SK-N-SH (cell line): Measurements from ENCODE around the gene TTC32. TPM values are rescaled to one million over a fixed set of nuclear protein-coding genes. Genes with fewer than 3 reads are reported as not detected.

ENCODE experiments used
- CTCF ChIA-PET: fragments of 300-600, 350-600 bp; formaldehyde crosslinking; extraction: SDS; loops from one replicate; lab custom pipeline; 2021; lab: Yijun Ruan, JAX
- POLR2A ChIA-PET: fragments of 350-600 bp; sonication (Branson Sonifier 250); formaldehyde crosslinking; extraction: SDS; loops from one replicate; lab custom pipeline; 2020; ENCODE audit warnings: antibody characterized with exemption, inconsistent platforms; lab: Yijun Ruan, JAX
- DNase-seq: peaks from one replicate; pipeline ENCODE4 v3.0.0; 2012
- H2AFZ ChIP-seq: fragments of 200-600 bp; sonication (generic); 2 replicates; pipeline ENCODE4 v1.8.1; 2016; ENCODE audit warnings: antibody characterized with exemption, mild to moderate bottlenecking, low read depth
- H3F3A ChIP-seq: fragments of 200-600 bp; sonication (generic); replicated peaks from 2 replicates; pipeline ENCODE3; 2016; ENCODE audit warnings: antibody characterized with exemption, mild to moderate bottlenecking; ENCODE audit not compliant: insufficient read depth
- H3K27ac ChIP-seq, 2 experiments: fragments of 200-500 bp in 1 of 2; fragments of 200-600 bp in 1 of 2; sonication (Bioruptor generic) in 1 of 2; sonication (generic), shearing (Covaris generic) in 1 of 2; 2 replicates each; pipeline versions ENCODE4 v1.5.1 to v1.6.1; 2014 to 2016; ENCODE audit warnings: low read depth in 2 of 2, inconsistent platforms in 1 of 2, low read length in 1 of 2, mild to moderate bottlenecking in 1 of 2, mixed read lengths in 1 of 2
- H3K27me3 ChIP-seq: fragments of 200-600 bp; sonication (generic), shearing (Covaris generic); 2 replicates; pipeline ENCODE4 v1.6.1; 2016; ENCODE audit warnings: mixed run types; ENCODE audit not compliant: insufficient read depth
- H3K36me3 ChIP-seq, 2 experiments: fragments of 200-500 bp in 1 of 2; fragments of 200-600 bp in 1 of 2; sonication (Bioruptor generic) in 1 of 2; sonication (generic) in 1 of 2; replicated peaks in 1 of 2; 2 replicates each; pipeline versions ENCODE3 to v1.5.1; 2014 to 2016; ENCODE audit warnings: low read length in 1 of 2, mild to moderate bottlenecking in 1 of 2; ENCODE audit not compliant: insufficient read depth in 2 of 2, control insufficient read depth in 1 of 2
- H3K4me1 ChIP-seq, 2 experiments: fragments of 200-500 bp in 1 of 2; fragments of 200-600 bp in 1 of 2; sonication (Bioruptor generic) in 1 of 2; sonication (generic), shearing (Covaris generic) in 1 of 2; 2 replicates each; pipeline versions ENCODE4 v1.5.1 to v1.6.1; 2014 to 2016; ENCODE audit warnings: low read depth in 1 of 2, low read length in 1 of 2, mixed run types in 1 of 2; ENCODE audit not compliant: insufficient read depth in 2 of 2, control insufficient read depth in 1 of 2
- H3K4me2 ChIP-seq: fragments of 200-600 bp; sonication (generic), shearing (Covaris generic); 2 replicates; pipeline ENCODE4 v1.6.1; 2017; ENCODE audit warnings: mixed run types
- H3K4me3 ChIP-seq, 2 experiments: fragments of 200-500 bp in 1 of 2; fragments of 200-600 bp in 1 of 2; sonication (Bioruptor generic) in 1 of 2; sonication (generic), shearing (Covaris generic) in 1 of 2; 2 replicates each; pipeline versions ENCODE4 v1.5.1 to v1.8.1; 2014 to 2016; ENCODE audit warnings: low read depth in 2 of 2, inconsistent platforms in 1 of 2, low read length in 1 of 2, mild to moderate bottlenecking in 1 of 2, mixed read lengths in 1 of 2, moderate library complexity in 1 of 2
- H3K79me2 ChIP-seq: fragments of 200-600 bp; sonication (generic); 2 replicates; pipeline ENCODE4 v1.8.1; 2017; ENCODE audit warnings: mild to moderate bottlenecking; ENCODE audit not compliant: insufficient read depth
- H3K9ac ChIP-seq: fragments of 200-600 bp; sonication (generic); 2 replicates; pipeline ENCODE4 v1.6.1; 2017; ENCODE audit warnings: mixed run types
- H3K9me2 ChIP-seq: fragments of 200-600 bp; sonication (generic); 2 replicates; pipeline ENCODE4 v1.6.1; 2017; ENCODE audit warnings: mixed run types
- H3K9me3 ChIP-seq: fragments of 200-600 bp; sonication (generic); 2 replicates; pipeline ENCODE4 v1.6.1; 2017; ENCODE audit warnings: mixed run types, mild to moderate bottlenecking, moderate library complexity
- H4K20me1 ChIP-seq: fragments of 200-600 bp; sonication (generic); 2 replicates; pipeline ENCODE4 v1.6.1; 2017; ENCODE audit warnings: mild to moderate bottlenecking, mixed run types; ENCODE audit not compliant: insufficient read depth
- FOSL2 ChIP-seq: IDR thresholded peaks from 2 replicates; pipeline ENCODE4 v1.4.0; 2012; ENCODE audit warnings: low read depth, mild to moderate bottlenecking, moderate library complexity, borderline replicate concordance
- NRF1 ChIP-seq: IDR thresholded peaks from 2 replicates; pipeline ENCODE4 v1.6.1; 2012; ENCODE audit warnings: low read depth, mild to moderate bottlenecking, low read length
- SIN3A ChIP-seq: IDR thresholded peaks from 2 replicates; pipeline ENCODE4 v1.6.1; 2012; ENCODE audit warnings: low read depth, mild to moderate bottlenecking, low read length, moderate library complexity, borderline replicate concordance
- TAF1 ChIP-seq: IDR thresholded peaks from 2 replicates; pipeline ENCODE4 v1.6.1; 2012; ENCODE audit warnings: low read depth, mild to moderate bottlenecking, low read length, moderate library complexity, borderline replicate concordance
- whole genome bisulfite sequencing: methylation state at CpG from one replicate; pipeline ENCODE4 v1.1.6; 2017; ENCODE audit warnings: low lambda C conversion rate; 5-methylcytosine and 5-hydroxymethylcytosine counted together
- polyA plus RNA-seq, 3 experiments: library from polyadenylated mRNA; depleted of rRNA; stranded (reverse); fragments of >200 nt; gene quantifications; 2 replicates each; pipeline ENCODE4 v1.2.3, GENCODE V29; 2012
- TF ChIP-seq, protein P1 (sequence below): fragments of 150-350 bp; IDR thresholded peaks from 2 replicates; pipeline ENCODE4 v1.6.1; 2017; ENCODE audit warnings: antibody characterized with exemption, low read length, low read depth, borderline replicate concordance
- TF ChIP-seq, protein P2 (sequence below): IDR thresholded peaks from 2 replicates; pipeline ENCODE4 v1.4.0; 2012; ENCODE audit warnings: low read depth, borderline replicate concordance
- TF ChIP-seq, protein P3 (sequence below): IDR thresholded peaks from 2 replicates; pipeline ENCODE4 v1.4.0; 2012; ENCODE audit warnings: low read depth

The TTC32 gene
- polyA plus RNA-seq, 1 of the 3 experiments (the other 2 are of a cell fraction) = 9.1 TPM

DNA sequence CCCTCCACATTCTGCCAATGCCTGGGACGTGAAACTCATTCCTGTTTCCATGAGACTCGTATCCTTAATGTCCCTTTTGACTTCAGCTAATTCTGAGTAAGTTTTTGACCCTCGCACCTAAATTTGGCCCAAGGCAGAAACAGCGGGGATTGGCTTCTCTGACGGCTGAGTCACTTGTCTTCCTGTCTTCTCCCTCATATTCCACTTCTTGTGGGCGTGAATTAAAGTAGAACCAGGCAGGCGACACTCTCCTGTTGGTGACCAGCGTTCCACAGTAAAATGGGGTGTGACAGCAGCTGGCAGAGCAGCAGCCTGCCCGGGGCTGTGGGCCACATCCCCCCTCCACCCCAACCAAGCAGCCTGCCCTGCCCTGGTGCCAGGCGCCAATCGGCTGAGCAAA is 15.5 kb downstream of the TTC32 start:
- Histone ChIP-seq H3K36me3 (no peaks in the 10 kb centered on the region), H3K9me3 (no peaks in the 10 kb centered on the region), H3K27ac (no peak overlapping the region), H3K9me2 (no peaks in the 10 kb centered on the region), H4K20me1 (no peaks in the 10 kb centered on the region), H3K79me2 (no peaks in the 10 kb centered on the region), H2AFZ (no peak overlapping the region), H3F3A (no peaks in the 10 kb centered on the region), H3K9ac (no peak overlapping the region), H3K4me2 (no peak overlapping the region), H3K4me1 (no peaks in the 10 kb centered on the region; a peak in 1 of 4 replicates), H3K27me3 (peaks cover 1% of the 10 kb centered on the region; the same call in 1 of the 2 replicates), H3K4me3 (no peak overlapping the region)
- TF ChIP-seq, protein P1, sequence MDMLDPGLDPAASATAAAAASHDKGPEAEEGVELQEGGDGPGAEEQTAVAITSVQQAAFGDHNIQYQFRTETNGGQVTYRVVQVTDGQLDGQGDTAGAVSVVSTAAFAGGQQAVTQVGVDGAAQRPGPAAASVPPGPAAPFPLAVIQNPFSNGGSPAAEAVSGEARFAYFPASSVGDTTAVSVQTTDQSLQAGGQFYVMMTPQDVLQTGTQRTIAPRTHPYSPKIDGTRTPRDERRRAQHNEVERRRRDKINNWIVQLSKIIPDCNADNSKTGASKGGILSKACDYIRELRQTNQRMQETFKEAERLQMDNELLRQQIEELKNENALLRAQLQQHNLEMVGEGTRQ = no peak
- TF ChIP-seq SIN3A (no peak), FOSL2 (no peak), NRF1 (no peak)
- TF ChIP-seq, protein P2, sequence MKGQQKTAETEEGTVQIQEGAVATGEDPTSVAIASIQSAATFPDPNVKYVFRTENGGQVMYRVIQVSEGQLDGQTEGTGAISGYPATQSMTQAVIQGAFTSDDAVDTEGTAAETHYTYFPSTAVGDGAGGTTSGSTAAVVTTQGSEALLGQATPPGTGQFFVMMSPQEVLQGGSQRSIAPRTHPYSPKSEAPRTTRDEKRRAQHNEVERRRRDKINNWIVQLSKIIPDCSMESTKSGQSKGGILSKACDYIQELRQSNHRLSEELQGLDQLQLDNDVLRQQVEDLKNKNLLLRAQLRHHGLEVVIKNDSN = no peak
- WGBS = 76% methylated on average over 11 of the region's 11 CpGs
- peak; percentile 32 for DNase-seq
- CTCF ChIA-PET = no interaction called here
- POLR2A ChIA-PET = no interaction called here

DNA sequence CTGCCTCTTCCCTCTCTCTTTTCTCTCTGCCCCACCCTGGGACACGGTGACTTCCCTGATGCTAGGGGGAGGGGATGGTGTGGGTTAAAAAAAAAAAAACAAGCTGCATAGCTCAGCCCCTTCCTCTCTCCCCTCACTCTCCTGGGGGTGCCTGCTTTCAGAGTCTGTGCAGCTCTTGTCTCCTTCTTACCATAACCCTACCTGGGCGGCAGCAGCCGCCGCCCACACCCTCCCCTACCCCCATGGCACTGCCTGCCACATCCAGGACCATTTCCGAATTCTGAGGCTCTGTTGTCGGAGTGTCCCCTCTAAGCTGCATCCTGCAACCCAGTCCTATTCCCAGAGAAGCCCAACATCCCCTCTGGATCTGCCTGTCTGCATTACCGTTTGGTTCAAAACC is 16.0 kb downstream of the TTC32 start:
- no peaks in the 10 kb centered on the region; a peak in 1 of 4 replicates for H3K4me1 ChIP-seq
- no peak overlapping the region for H3K4me2 ChIP-seq
- H3K36me3 ChIP-seq = no peaks in the 10 kb centered on the region
- no peak for DNase-seq
- CTCF ChIA-PET = interaction anchor here (0.6 kb wide), 1 partner anchor 1136 kb away, joined by 3 read pairs; no protein-coding TSS in a partner anchor
- no peaks in the 10 kb centered on the region for H3K9me3 ChIP-seq
- WGBS = 59% methylated on average over 7 of the region's 7 CpGs
- no peaks in the 10 kb centered on the region for H4K20me1 ChIP-seq
- H2AFZ ChIP-seq = no peak overlapping the region
- POLR2A ChIA-PET = no interaction called here
- peaks cover 5% of the 10 kb centered on the region; the same call in 1 of the 2 replicates for H3K27me3 ChIP-seq
- H3F3A ChIP-seq = no peaks in the 10 kb centered on the region
- H3K9ac ChIP-seq = no peak overlapping the region
- TF ChIP-seq, protein P3, sequence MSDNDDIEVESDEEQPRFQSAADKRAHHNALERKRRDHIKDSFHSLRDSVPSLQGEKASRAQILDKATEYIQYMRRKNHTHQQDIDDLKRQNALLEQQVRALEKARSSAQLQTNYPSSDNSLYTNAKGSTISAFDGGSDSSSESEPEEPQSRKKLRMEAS = no peak
- TF ChIP-seq FOSL2 = no peak
- no peak for TF ChIP-seq TAF1
- H3K79me2 ChIP-seq = no peaks in the 10 kb centered on the region
- no peak overlapping the region for H3K27ac ChIP-seq
- no peak overlapping the region for H3K4me3 ChIP-seq
- H3K9me2 ChIP-seq = no peaks in the 10 kb centered on the region
